ENCODE measurements around the gene ZNF530.

Gene ZNF530

GRCh38 chr19:57611113-57611512 is 11.4 kb downstream of the ZNF530 start:
- Histone ChIP-seq H3K27ac (ENCODE audit: poor library complexity, severe bottlenecking) (no peak overlapping the region), H3K4me3 (ENCODE audit: severe bottlenecking) (no peak overlapping the region), H3K9me3 (ENCODE audit: severe bottlenecking) (peaks cover 21% of the 10 kb centered on the region), H3K4me1 (ENCODE audit: insufficient read depth, poor library complexity, severe bottlenecking) (no peaks in the 10 kb centered on the region), H3K36me3 (ENCODE audit: low read depth) (peaks cover 31% of the 10 kb centered on the region), H3K27me3 (ENCODE audit: insufficient read depth, poor library complexity, severe bottlenecking) (no peaks in the 10 kb centered on the region)
- TF ChIP-seq, protein P1, sequence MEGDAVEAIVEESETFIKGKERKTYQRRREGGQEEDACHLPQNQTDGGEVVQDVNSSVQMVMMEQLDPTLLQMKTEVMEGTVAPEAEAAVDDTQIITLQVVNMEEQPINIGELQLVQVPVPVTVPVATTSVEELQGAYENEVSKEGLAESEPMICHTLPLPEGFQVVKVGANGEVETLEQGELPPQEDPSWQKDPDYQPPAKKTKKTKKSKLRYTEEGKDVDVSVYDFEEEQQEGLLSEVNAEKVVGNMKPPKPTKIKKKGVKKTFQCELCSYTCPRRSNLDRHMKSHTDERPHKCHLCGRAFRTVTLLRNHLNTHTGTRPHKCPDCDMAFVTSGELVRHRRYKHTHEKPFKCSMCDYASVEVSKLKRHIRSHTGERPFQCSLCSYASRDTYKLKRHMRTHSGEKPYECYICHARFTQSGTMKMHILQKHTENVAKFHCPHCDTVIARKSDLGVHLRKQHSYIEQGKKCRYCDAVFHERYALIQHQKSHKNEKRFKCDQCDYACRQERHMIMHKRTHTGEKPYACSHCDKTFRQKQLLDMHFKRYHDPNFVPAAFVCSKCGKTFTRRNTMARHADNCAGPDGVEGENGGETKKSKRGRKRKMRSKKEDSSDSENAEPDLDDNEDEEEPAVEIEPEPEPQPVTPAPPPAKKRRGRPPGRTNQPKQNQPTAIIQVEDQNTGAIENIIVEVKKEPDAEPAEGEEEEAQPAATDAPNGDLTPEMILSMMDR (IDR thresholded peaks at IDR 0.05; ENCODE audit: poor library complexity, severe bottlenecking) = no peak
- no peak for DNase-seq (ENCODE audit: low spot score)
- ATAC-seq (ENCODE audit: low read depth) = no peak

GRCh38 chr19:57613941-57614743 is 14.5 kb downstream of the ZNF530 start, which contains the start of gene ZNF134:
Gene ZNF134 (plus strand): TSS chr19:57614242. CDS start chr19:57619469, 5,227 bp downstream.
- Histone ChIP-seq H3K27me3 (ENCODE audit: insufficient read depth, poor library complexity, severe bottlenecking) (no peaks in the 10 kb centered on the region), H3K27ac (ENCODE audit: poor library complexity, severe bottlenecking) (peak within 1 kb of the TSS; percentile 38), H3K4me1 (ENCODE audit: insufficient read depth, poor library complexity, severe bottlenecking) (no peaks in the 10 kb centered on the region), H3K36me3 (ENCODE audit: low read depth) (peaks cover 38% of the 10 kb centered on the region), H3K4me3 (ENCODE audit: severe bottlenecking) (peak within 1 kb of the TSS; percentile 70), H3K9me3 (ENCODE audit: severe bottlenecking) (peaks cover 29% of the 10 kb centered on the region)
- TF ChIP-seq, protein P1 (IDR thresholded peaks at IDR 0.05; ENCODE audit: poor library complexity, severe bottlenecking) = no peak
- ATAC-seq (ENCODE audit: low read depth) (peak; percentile 98), DNase-seq (ENCODE audit: low spot score) (peak; percentile 88)

- no peak overlapping the region for H3K4me3 ChIP-seq (ENCODE audit: severe bottlenecking)
Observed at GRCh38 chr19:57615346-57615745, 15.7 kb downstream of the ZNF530 start.

GRCh38 chr19:57620673-57621348 is 21.1 kb downstream of the ZNF530 start:
- no peak overlapping the region for H3K4me3 ChIP-seq (ENCODE audit: severe bottlenecking)
- peaks cover 45% of the 10 kb centered on the region for H3K9me3 ChIP-seq (ENCODE audit: severe bottlenecking)
- H3K36me3 ChIP-seq (ENCODE audit: low read depth) = peaks cover 78% of the 10 kb centered on the region
- no peak overlapping the region for H3K27ac ChIP-seq (ENCODE audit: poor library complexity, severe bottlenecking)
- TF ChIP-seq, protein P1 (IDR thresholded peaks at IDR 0.05; ENCODE audit: poor library complexity, severe bottlenecking) = no peak
- no peaks in the 10 kb centered on the region for H3K4me1 ChIP-seq (ENCODE audit: insufficient read depth, poor library complexity, severe bottlenecking)
- ATAC-seq (ENCODE audit: low read depth) (no peak), DNase-seq (ENCODE audit: low spot score) (no peak)
- H3K27me3 ChIP-seq (ENCODE audit: insufficient read depth, poor library complexity, severe bottlenecking) = no peaks in the 10 kb centered on the region

More at GRCh38 chr19:57615346-57615745, 15.7 kb downstream of the ZNF530 start:
- Histone ChIP-seq H3K4me1 (ENCODE audit: insufficient read depth, poor library complexity, severe bottlenecking) (no peaks in the 10 kb centered on the region), H3K27ac (ENCODE audit: poor library complexity, severe bottlenecking) (no peak overlapping the region), H3K36me3 (ENCODE audit: low read depth) (peaks cover 50% of the 10 kb centered on the region), H3K27me3 (ENCODE audit: insufficient read depth, poor library complexity, severe bottlenecking) (no peaks in the 10 kb centered on the region), H3K9me3 (ENCODE audit: severe bottlenecking) (peaks cover 39% of the 10 kb centered on the region)
- TF ChIP-seq, protein P1 (IDR thresholded peaks at IDR 0.05; ENCODE audit: poor library complexity, severe bottlenecking) = no peak
- ATAC-seq (ENCODE audit: low read depth) (no peak), DNase-seq (ENCODE audit: low spot score) (no peak)

Measured in RWPE2 (cell line).